Activated CD8-positive, alpha-beta memory T cell treated with anti-CD3 and anti-CD28 coated beads, Interleukin-2, amount 50 U/mL, for 24 hours (primary cell): ENCODE results near the gene TNIP1.
A peak's percentile ranks its signal among the peaks of the same experiment; 100 is the strongest.

ENCODE experiments used
- DNase-seq: peaks from one replicate; pipeline ENCODE4 v3.0.0-alpha.2; 2020; ENCODE audit errors: extremely low read depth

Gene TNIP1

GRCh38 chr5:151080613-151081430, at the start of gene TNIP1:
TNIP1 (minus strand) TSS chr5:151081034; CDS start chr5:151065095, 15,939 bp downstream.
- peak; percentile 75 for DNase-seq

- no peak for DNase-seq
Measured at GRCh38 chr5:151130235-151130921, 49.5 kb upstream of the TNIP1 start.

- DNase-seq = no peak
Measured at GRCh38 chr5:151128817-151129216, 48.0 kb upstream of the TNIP1 start.

- no peak for DNase-seq
Measured at GRCh38 chr5:151127926-151128325, 47.1 kb upstream of the TNIP1 start.

GRCh38 chr5:151126199-151126645, 45.4 kb upstream of the TNIP1 start:
- no peak for DNase-seq

GRCh38 chr5:151125421-151125820, 44.6 kb upstream of the TNIP1 start:
- DNase-seq = no peak

- DNase-seq = no peak
Measured at GRCh38 chr5:151123897-151124751, 43.3 kb upstream of the TNIP1 start.

GRCh38 chr5:151122828-151123227, 42.0 kb upstream of the TNIP1 start:
- no peak for DNase-seq

GRCh38 chr5:151121665-151122064, 40.8 kb upstream of the TNIP1 start:
- no peak for DNase-seq

GRCh38 chr5:151121095-151121494, 40.3 kb upstream of the TNIP1 start:
- no peak for DNase-seq

- DNase-seq = no peak
Measured at GRCh38 chr5:151118913-151119575, 38.2 kb upstream of the TNIP1 start.

- DNase-seq = peak; percentile 45
Measured at GRCh38 chr5:151115272-151115905, 34.6 kb upstream of the TNIP1 start.

- no peak for DNase-seq
Measured at GRCh38 chr5:151113651-151114050, 32.8 kb upstream of the TNIP1 start.

- no peak for DNase-seq
Measured at GRCh38 chr5:151110992-151111391, 30.2 kb upstream of the TNIP1 start.

GRCh38 chr5:151110122-151110681, 29.4 kb upstream of the TNIP1 start:
- DNase-seq = no peak

- no peak for DNase-seq
Measured at GRCh38 chr5:151108566-151108965, 27.7 kb upstream of the TNIP1 start.

- no peak for DNase-seq
Measured at GRCh38 chr5:151107738-151108520, 27.1 kb upstream of the TNIP1 start.

- DNase-seq = no peak
Measured at GRCh38 chr5:151107084-151107483, 26.2 kb upstream of the TNIP1 start.

- DNase-seq = no peak
Measured at GRCh38 chr5:151106509-151106908, 25.7 kb upstream of the TNIP1 start.

- no peak for DNase-seq
Measured at GRCh38 chr5:151106043-151106442, 25.2 kb upstream of the TNIP1 start.
